GM23338 (cell line): ENCODE measurements around the gene KLHL40. TPM values are rescaled to one million over a fixed set of nuclear protein-coding genes. Genes with fewer than 3 reads are reported as not detected.

Experiments used
- ATAC-seq: fragments of 200-7000 bp; cut with Tn5 transposase; 3 replicates; pipeline ENCODE4 v1.9.1; 2020
- DNase-seq: peaks from one replicate; pipeline ENCODE4 v3.0.0-alpha.2; 2015; ENCODE audit warnings: low spot score
- H2AFZ ChIP-seq: fragments of 200-600 bp; sonication (generic); 2 replicates; pipeline ENCODE4 v1.8.0; 2016; ENCODE audit warnings: antibody characterized with exemption, mild to moderate bottlenecking, moderate library complexity
- H3F3A ChIP-seq: fragments of 200-600 bp; sonication (generic); replicated peaks from 2 replicates; pipeline ENCODE4 v1.8.0; 2017; ENCODE audit warnings: antibody characterized with exemption, mixed run types, low read depth
- H3K27ac ChIP-seq: fragments of 200-600 bp; sonication (generic); 2 replicates; pipeline ENCODE4 v1.6.1; 2016; ENCODE audit warnings: low read depth
- H3K27me3 ChIP-seq: fragments of 200-600 bp; sonication (generic); 2 replicates; pipeline ENCODE4 v1.8.0; 2016; ENCODE audit warnings: mild to moderate bottlenecking, mixed run types, moderate library complexity; ENCODE audit not compliant: insufficient read depth
- H3K36me3 ChIP-seq: fragments of 200-600 bp; sonication (generic); 2 replicates; pipeline ENCODE4 v1.8.0; 2016; ENCODE audit warnings: mild to moderate bottlenecking; ENCODE audit not compliant: insufficient read depth
- H3K4me1 ChIP-seq: fragments of 200-600 bp; sonication (generic); 2 replicates; pipeline ENCODE4 v1.8.0; 2016; ENCODE audit warnings: mild to moderate bottlenecking, moderate library complexity; ENCODE audit not compliant: insufficient read depth
- H3K4me2 ChIP-seq: fragments of 200-600 bp; sonication (generic); 2 replicates; pipeline ENCODE4 v1.7.1; 2017; ENCODE audit warnings: mixed run types
- H3K4me3 ChIP-seq: fragments of 200-600 bp; sonication (generic); 2 replicates; pipeline ENCODE4 v1.6.1; 2016; ENCODE audit warnings: mixed run types
- H3K79me2 ChIP-seq: fragments of 200-600 bp; sonication (generic); replicated peaks from 2 replicates; pipeline ENCODE4 v1.8.0; 2017; ENCODE audit warnings: mild to moderate bottlenecking; ENCODE audit not compliant: insufficient read depth
- H3K9me2 ChIP-seq: fragments of 200-600 bp; sonication (generic); 2 replicates; pipeline ENCODE4 v1.8.0; 2017; ENCODE audit not compliant: insufficient read depth
- H4K20me1 ChIP-seq: fragments of 200-600 bp; sonication (generic); replicated peaks from 2 replicates; pipeline ENCODE4 v1.8.0; 2017; ENCODE audit warnings: mild to moderate bottlenecking; ENCODE audit not compliant: insufficient read depth
- H3K27ac Mint-ChIP-seq: 2 replicates; pipeline ENCODE4 v1.8.0; 2020; ENCODE audit warnings: inconsistent platforms, mild to moderate bottlenecking, moderate library complexity, mixed read lengths
- H3K27me3 Mint-ChIP-seq: 3 replicates; pipeline ENCODE4 v1.8.0; 2022; ENCODE audit warnings: low read depth, mild to moderate bottlenecking, moderate library complexity, mixed read lengths, inconsistent platforms; ENCODE audit not compliant: insufficient read depth, poor library complexity
- H3K36me3 Mint-ChIP-seq: 3 replicates; pipeline ENCODE4 v1.8.0; 2021; ENCODE audit warnings: low read depth, mild to moderate bottlenecking, inconsistent platforms, moderate library complexity, mixed read lengths
- H3K4me1 Mint-ChIP-seq: 3 replicates; pipeline ENCODE4 v1.8.0; 2020; ENCODE audit warnings: mild to moderate bottlenecking, inconsistent platforms, mixed read lengths
- H3K4me3 Mint-ChIP-seq: 3 replicates; pipeline ENCODE4 v1.8.0; 2021; ENCODE audit warnings: moderate library complexity, mild to moderate bottlenecking, inconsistent platforms, mixed read lengths
- H3K9me3 Mint-ChIP-seq: 3 replicates; pipeline ENCODE4 v1.8.0; 2020; ENCODE audit warnings: moderate library complexity, mild to moderate bottlenecking, inconsistent platforms, mixed read lengths
- CREB1 ChIP-seq: fragments of 250-450 bp; sonication (Bioruptor Pico); IDR thresholded peaks from 2 replicates; pipeline ENCODE4 v1.5.0; 2020; ENCODE audit warnings: low read depth, mild to moderate bottlenecking, moderate library complexity
- ETS1 ChIP-seq: IDR thresholded peaks from 2 replicates; pipeline ENCODE4 v1.6.1; 2016; ENCODE audit warnings: antibody characterized with exemption
- EZH2 ChIP-seq: fragments of 200-600 bp; sonication (generic); IDR thresholded peaks from one replicate; pipeline ENCODE4 v1.8.0; 2017; ENCODE audit warnings: antibody characterized with exemption, mild to moderate bottlenecking, low read depth; ENCODE audit not compliant: unreplicated experiment
- EZH2phosphoT487 ChIP-seq: fragments of 200-600 bp; sonication (generic); IDR thresholded peaks from one replicate; pipeline ENCODE4 v1.8.1; 2018; ENCODE audit warnings: antibody characterized with exemption; ENCODE audit not compliant: unreplicated experiment
- JUNB ChIP-seq: IDR thresholded peaks from one replicate; pipeline ENCODE4 v1.6.1; 2016; ENCODE audit warnings: antibody characterized with exemption; ENCODE audit not compliant: unreplicated experiment
- NANOG ChIP-seq: IDR thresholded peaks from 2 replicates; pipeline ENCODE4 v1.6.1; 2016; ENCODE audit warnings: antibody characterized with exemption, borderline replicate concordance
- POLR2AphosphoS5 ChIP-seq: IDR thresholded peaks from 2 replicates; pipeline ENCODE4 v1.6.1; 2016; ENCODE audit warnings: antibody characterized with exemption, low read depth
- REST ChIP-seq: IDR thresholded peaks from one replicate; pipeline ENCODE4 v1.6.1; 2018; ENCODE audit warnings: antibody characterized with exemption; ENCODE audit not compliant: unreplicated experiment
- ZNF114 ChIP-seq: fragments of 250-450 bp; sonication (Bioruptor Pico); IDR thresholded peaks from 2 replicates; pipeline ENCODE4 v1.5.0; 2020; ENCODE audit warnings: mild to moderate bottlenecking, moderate library complexity
- ZNF331 ChIP-seq: fragments of 250-450 bp; sonication (Bioruptor Pico); IDR thresholded peaks from 2 replicates; pipeline ENCODE4 v1.5.0; 2020; ENCODE audit warnings: low read depth, mild to moderate bottlenecking, moderate library complexity
- ZNF462 ChIP-seq: fragments of 250-450 bp; sonication (Bioruptor Pico); IDR thresholded peaks from 2 replicates; pipeline ENCODE4 v1.5.0; 2020; ENCODE audit warnings: mild to moderate bottlenecking, moderate library complexity
- polyA plus RNA-seq: library from polyadenylated mRNA; unstranded; fragments of >200 nt; fragmentation: Nextera tagmentation; extraction: Ambion mirVana; gene quantifications from 2 replicates; pipeline ENCODE4 v1.2.1, GENCODE V29; 2016
- total RNA-seq: library from RNA; depleted of rRNA; stranded (reverse); fragments of >200 nt; shearing (Covaris generic); gene quantifications from 2 replicates; pipeline ENCODE4 v1.2.3, GENCODE V29; 2014

The KLHL40 gene
- total and polyA plus RNA-seq, 2 experiments from 2014 or later: not detected

- TF ChIP-seq ZNF462 (CRISPR knock-in tag) (no peak), ZNF114 (CRISPR knock-in tag) (no peak)
These were observed 2.9 kb upstream of the KLHL40 start (continued) for GRCh38 chr3:42682301-42683070.

- ATAC-seq (no peak), DNase-seq (peak; percentile 29)
- H3K9me2 ChIP-seq: no peaks in the 10 kb centered on the region
- Mint-ChIP-seq H3K27me3 (peaks cover 9% of the 10 kb centered on the region), H3K36me3 (no peaks in the 10 kb centered on the region), H3K27ac (no peak overlapping the region), H3K4me1 (peaks cover 8% of the 10 kb centered on the region), H3K4me3 (no peak overlapping the region), H3K9me3 (no peaks in the 10 kb centered on the region)
- H3F3A ChIP-seq: no peaks in the 10 kb centered on the region
- no peaks in the 10 kb centered on the region for H3K4me1 ChIP-seq
- no peaks in the 10 kb centered on the region for H3K36me3 ChIP-seq
- H3K4me3 ChIP-seq: no peak overlapping the region
- H4K20me1 ChIP-seq: no peaks in the 10 kb centered on the region
- no peak overlapping the region for H3K27ac ChIP-seq
- H3K4me2 ChIP-seq: no peak overlapping the region
- no peaks in the 10 kb centered on the region for H3K79me2 ChIP-seq
- H2AFZ ChIP-seq: no peak overlapping the region
- H3K27me3 ChIP-seq: no peaks in the 10 kb centered on the region
- TF ChIP-seq ZNF331 (CRISPR knock-in tag) (no peak), JUNB (no peak), REST (no peak), NANOG (no peak), ZNF114 (CRISPR knock-in tag) (no peak), CREB1 (CRISPR knock-in tag) (no peak), POLR2AphosphoS5 (no peak), EZH2 (no peak), ETS1 (no peak), EZH2phosphoT487 (no peak)
These were observed 1.3 kb upstream of the KLHL40 start for GRCh38 chr3:42683875-42684598.
